ENCODE results near the gene RNF144A.
"Not testable (repeated sequence)": the region's sequence is repeated elsewhere in the genome, so short reads cannot be mapped to it uniquely, and the experiment has no call there.

Gene RNF144A

DNA sequence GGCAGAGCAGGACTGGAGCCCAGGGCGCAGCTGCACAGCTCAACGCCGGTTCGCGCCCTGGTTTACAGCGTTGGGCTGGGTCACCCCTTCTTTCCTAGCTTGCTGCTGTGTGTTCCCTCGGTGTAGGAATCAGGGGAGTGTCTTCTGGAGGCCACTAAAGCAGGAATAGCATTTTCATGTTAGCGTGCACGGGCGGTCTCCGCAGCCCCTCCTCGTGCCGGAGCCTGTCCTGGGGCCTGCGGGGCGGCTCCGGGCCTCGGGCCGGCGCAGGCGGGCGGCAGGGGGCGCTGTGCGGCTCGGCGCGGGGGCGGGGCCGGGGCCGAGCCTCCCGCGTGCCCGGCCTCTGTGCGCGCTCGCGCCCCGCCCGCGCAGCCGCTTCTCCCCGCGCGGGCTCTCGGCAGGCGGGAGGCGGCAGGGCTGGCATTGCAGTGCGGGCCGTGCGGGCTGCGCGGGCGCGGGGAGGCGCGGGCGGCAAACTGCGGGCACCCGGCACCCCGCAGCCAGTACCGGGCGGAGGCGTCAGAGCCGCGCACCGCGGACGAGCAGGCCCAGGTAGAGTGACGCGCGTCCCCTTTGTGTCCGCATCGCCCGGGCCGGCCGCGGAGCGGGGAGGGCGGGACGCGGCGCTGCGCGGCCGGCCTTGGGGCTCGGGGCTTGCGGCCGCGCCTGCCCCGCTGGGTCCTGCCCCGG is at the start of gene RNF144A:
RNF144A (plus strand) TSS at position 342 of the 690 bp plus-strand sequence. CDS start 79,515 bp downstream, outside the sequence.
- peak; percentile 96 for DNase-seq (ENCODE audit: low spot score)

GRCh38 chr2:6872394-6872793 is 44.8 kb upstream of the RNF144A start:
- DNase-seq (ENCODE audit: low spot score): no peak

DNA sequence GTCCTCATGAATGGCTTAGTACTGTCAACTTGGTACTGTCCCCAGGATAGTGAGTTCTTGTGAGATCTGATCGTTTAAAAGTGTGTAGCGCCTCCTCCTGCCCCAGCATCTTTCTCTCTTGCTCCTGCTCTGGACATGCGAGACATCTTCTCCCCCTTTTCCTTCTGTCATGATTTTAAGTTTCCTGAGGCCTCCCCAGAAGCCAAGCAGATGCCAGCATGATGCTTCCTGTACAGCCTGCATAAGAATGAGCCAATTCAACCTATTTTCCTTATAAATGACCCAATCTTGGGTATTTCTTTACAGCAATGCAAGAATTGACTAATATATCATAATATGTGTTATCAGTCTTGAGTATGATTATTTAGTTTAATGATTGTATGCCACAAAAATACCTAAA is 43.2 kb upstream of the RNF144A start:
- DNase-seq (ENCODE audit: low spot score): no peak

DNA sequence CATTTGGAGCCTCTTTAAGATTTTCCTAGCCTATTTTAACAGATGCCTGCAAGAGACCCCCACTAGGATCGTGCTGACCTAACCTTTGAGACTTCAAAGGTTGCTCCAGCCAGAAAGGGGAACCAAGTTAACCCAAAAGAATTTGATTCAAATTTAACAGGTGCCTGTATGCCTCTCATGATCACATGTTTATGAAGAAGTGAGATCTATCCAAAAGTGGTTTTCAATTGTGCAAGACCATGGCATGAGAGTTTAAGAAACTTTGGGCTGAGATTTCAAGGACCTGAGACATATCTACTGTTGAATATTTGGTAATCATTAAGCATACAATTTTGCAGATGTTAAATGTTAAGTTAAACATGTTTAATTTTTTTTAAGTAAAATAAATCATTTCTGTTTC is 40.9 kb upstream of the RNF144A start:
- DNase-seq (ENCODE audit: low spot score): no peak

DNA sequence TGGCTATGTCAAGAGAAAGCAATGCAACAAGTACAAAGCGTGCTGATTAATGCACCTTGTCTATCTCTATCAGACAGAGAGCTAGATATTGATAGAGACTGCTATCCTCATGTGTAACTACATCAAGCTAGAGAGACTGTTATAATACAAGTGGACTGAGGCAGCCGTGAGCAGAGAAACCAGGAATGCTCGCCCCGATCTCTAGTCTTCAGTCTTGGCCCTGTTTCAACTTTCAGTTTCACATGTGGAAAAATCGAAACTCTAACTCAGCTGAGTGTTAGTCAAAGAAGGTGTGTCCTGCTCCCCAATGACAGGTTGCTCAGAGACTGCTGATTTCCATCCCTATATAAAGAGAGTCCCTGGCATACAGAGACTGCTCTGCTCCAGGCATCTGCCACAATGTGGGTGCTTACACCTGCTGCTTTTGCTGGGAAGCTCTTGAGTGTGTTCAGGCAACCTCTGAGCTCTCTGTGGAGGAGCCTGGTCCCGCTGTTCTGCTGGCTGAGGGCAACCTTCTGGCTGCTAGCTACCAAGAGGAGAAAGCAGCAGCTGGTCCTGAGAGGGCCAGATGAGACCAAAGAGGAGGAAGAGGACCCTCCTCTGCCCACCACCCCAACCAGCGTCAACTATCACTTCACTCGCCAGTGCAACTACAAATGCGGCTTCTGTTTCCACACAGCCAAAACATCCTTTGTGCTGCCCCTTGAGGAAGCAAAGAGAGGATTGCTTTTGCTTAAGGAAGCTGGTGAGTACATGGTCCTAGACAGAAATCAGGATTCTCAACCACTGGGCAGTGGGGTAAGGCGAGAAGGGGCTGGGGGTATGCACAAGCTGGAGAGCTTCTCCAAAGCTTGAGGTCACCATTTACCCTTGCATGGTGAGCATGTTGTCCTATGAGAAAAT is 39.6 kb upstream of the RNF144A start, which contains the start of gene RSAD2:
RSAD2 (plus strand) TSS at position 376 of the 903 bp plus-strand sequence; CDS start at position 400, 24 bp downstream.
- DNase-seq (ENCODE audit: low spot score): peak; percentile 39

- DNase-seq (ENCODE audit: low spot score): no peak
Measured at GRCh38 chr2:6878549-6878948, 38.7 kb upstream of the RNF144A start.

GRCh38 chr2:6879011-6879410 is 38.2 kb upstream of the RNF144A start:
- no peak for DNase-seq (ENCODE audit: low spot score)

- DNase-seq (ENCODE audit: low spot score): no peak
Measured at GRCh38 chr2:6880200-6880733, 36.9 kb upstream of the RNF144A start.

DNA sequence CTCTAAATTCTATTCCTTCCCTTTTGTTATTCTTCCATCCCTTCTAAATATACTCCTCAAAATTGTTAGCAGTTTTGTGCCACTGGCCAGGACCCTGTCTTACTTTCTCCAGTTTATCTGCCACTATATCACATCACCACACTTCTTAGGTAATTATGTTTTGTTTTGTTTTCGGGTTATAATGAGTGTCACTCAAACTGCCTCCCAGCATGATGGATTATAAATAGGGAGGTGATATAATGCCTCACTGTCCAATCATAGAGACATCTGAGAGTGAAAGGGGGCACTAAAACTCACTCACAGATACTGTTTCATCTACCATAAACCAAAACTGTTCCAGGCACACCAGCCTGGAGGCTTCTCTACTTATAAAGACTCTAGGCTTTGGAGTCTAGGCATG is 36.2 kb upstream of the RNF144A start:
- DNase-seq (ENCODE audit: low spot score): no peak

GRCh38 chr2:6881516-6881915 is 35.7 kb upstream of the RNF144A start:
- no peak for DNase-seq (ENCODE audit: low spot score)

- no peak for DNase-seq (ENCODE audit: low spot score)
Measured at GRCh38 chr2:6883448-6884122, 33.6 kb upstream of the RNF144A start.

DNA sequence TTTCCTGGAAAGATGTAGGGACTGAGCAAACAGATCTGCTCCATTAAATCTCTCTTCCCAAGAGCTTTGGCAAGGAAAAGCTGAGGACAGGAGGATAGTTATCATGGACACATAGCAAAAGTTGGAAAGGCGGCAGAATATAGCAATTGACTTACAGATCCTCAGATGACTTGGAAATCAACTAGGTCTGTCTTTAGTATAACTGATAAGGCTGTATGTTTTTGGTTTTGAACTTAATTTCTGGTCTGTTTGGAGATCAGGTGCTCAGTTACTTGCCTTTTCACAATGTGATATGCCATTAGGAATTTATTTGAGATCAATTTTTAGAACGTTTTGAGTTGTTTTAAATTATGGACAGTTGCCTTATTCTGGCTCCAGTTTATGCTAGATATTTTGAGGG is 31.7 kb upstream of the RNF144A start:
- DNase-seq (ENCODE audit: low spot score): no peak

DNA sequence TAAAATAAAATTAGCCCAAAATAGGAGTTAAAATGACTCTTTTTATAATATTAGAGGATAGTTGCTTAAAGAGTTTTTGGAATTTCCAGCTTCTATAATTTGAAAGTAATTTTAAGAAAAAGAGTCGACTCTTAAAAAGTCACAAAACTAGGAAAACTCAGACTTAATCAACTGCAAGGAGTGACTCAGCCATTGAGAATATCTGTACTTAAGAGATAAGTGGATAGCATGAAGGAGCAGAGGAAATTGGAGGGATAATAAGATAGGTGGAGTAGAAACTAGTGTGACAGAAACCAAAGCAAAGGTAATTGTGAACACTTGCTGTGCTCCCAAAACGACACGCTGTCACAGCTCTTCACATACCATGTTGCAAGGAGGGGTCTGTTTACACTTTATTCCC is 31.2 kb upstream of the RNF144A start:
- no peak for DNase-seq (ENCODE audit: low spot score)

DNA sequence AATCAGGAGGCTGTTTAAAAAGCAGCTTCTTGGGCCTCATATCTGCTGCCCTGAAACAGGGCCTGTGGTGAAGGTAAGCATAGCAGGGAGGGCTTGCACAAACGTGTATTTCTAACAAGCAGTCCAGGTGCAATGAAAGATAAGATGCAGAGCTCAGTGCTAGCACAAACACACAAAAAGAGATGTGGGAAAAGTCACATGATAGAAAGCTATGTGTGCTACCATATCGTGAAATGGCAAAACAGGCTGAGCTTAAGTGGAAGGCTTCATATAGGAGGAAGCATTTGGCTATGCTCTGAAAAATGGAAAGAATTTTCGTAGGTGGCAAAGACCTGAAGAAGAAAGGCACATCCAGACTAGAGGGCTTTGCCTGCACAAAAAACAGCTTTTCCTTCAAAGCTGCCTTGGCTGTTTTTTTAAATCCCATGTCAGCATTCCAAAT is 29.4 kb upstream of the RNF144A start:
- no peak for DNase-seq (ENCODE audit: low spot score)

DNA sequence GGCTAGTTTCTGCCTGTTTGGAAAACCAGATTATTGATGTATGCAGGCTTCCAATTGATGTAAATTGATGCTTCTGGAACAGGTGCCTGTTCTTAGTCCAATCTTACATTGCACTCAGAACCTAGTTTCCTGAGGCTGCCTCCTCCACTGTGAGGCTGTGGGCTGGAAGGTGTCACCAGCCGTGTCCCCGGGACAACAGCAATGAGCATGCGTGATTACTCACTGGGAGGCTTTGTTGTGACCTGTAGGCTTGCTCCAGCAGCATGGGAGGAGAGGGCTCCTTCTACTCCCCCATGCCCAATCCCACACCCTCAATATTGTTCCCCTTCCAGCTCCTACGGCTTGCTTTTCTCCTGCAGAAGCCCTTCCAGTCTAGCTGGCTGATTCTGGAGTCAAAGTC is 28.5 kb upstream of the RNF144A start:
- DNase-seq (ENCODE audit: low spot score): no peak

GRCh38 chr2:6893876-6894482 is 23.2 kb upstream of the RNF144A start:
- DNase-seq (ENCODE audit: low spot score): no peak

DNA sequence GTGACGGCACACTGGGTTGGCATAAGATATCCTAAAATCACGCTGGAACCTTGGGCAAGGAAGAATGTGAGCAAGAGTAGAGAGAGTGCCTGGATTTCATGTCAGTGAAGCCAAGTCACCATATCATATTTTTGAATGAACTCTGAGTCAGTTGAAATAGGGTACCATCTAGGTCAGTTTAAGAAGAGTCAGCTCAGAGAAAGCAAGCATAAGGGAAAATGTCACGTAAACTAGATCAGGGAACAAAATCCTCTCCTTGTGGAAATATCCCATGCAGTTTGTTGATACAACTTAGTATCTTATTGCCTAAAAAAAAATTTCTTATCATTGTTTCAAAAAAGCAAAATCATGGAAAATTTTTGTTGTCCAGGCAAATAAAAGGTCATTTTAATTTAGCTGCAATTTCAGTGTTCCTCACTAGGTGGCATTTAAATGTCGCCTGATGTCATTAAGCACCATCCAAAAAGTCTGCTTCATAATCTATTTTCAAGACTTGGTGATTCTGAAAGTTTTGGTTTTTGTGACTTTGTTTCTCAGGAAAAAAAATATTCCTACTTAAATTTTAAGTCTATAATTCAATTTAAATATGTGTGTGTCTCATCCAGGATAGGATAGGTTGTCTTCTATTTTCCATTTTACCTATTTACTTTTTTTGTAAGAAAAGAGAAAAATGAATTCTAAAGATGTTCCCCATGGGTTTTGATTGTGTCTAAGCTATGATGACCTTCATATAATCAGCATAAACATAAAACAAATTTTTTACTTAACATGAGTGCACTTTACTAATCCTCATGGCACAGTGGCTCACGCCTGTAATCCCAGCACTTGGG is 20.1 kb upstream of the RNF144A start:
- DNase-seq (ENCODE audit: low spot score): peak; percentile 51

- not testable (repeated sequence) for DNase-seq (ENCODE audit: low spot score)
Measured at GRCh38 chr2:6902581-6902980, 14.6 kb upstream of the RNF144A start.

DNA sequence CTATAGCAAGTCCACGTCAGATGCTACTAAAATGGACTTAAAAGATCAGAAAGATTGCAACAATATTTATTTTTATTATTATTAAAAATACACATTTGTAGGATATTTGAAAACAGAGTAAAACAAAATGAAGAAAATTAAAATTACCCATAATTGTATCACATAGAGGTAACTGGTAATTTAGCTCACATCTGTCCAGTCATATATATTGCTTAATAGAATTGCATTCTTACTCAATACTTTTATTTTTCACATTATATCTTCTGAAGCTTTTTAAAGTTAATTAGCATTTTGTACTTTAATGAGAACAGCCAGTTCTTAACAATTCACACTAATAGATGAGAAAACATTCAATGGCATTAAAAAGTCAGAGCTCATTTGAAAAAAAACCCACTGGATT is 11.5 kb upstream of the RNF144A start:
- DNase-seq (ENCODE audit: low spot score): no peak

- no peak for DNase-seq (ENCODE audit: low spot score)
Measured at GRCh38 chr2:6906165-6906741, 11.0 kb upstream of the RNF144A start.

- DNase-seq (ENCODE audit: low spot score): no peak
Measured at GRCh38 chr2:6908291-6908690, 8.9 kb upstream of the RNF144A start.

Measured in GM03348 (cell line).